ENCODE data around the gene PHETA1. TPM values are rescaled to one million over a fixed set of nuclear protein-coding genes. Genes with fewer than 3 reads are reported as not detected.
"Not testable (repeated sequence)": the region's sequence is repeated elsewhere in the genome, so short reads cannot be mapped to it uniquely, and the experiment has no call there.

Gene PHETA1
- total RNA-seq, 1 donor from 2014 or later, result 18.2 TPM

DNA sequence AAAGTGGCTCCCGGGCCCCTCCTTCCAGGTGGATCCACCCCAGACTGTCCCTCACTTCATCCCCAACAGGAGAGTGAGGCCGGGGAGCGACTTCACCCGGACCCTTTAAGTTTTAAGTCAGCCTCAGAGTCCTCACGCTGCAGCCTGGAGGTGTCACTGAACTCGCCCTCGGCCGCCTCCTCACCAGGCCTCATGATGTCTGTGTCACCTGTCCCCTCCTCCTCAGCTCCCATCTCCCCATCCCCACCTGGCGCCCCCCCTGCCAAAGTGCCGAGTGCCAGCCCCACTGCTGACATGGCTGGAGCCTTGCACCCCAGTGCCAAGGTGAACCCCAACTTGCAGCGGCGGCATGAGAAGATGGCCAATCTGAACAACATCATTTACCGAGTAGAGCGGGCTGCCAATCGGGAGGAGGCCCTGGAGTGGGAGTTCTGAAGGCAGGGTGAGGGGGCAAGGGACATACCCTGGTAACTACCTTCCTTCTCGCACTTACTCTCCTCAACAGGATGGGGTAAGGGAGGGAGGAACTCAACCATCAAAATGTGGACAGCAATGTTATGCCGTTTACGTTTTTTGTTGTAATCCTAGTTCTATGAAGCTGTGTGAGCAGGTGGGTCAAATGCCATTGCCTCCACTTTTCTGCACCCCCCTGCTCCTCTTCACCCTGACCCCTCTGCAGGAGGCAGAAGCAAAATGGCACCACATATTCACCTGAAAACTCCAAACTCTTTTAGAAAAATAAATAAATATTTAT lies 20.8 kb downstream of the PHETA1 start:
- Mint-ChIP-seq H3K27me3 (ENCODE audit: low read depth) (no peaks in the 10 kb centered on the region), H3K36me3 (peaks cover 29% of the 10 kb centered on the region), H3K9me3 (peaks cover 16% of the 10 kb centered on the region), H3K4me3 (no peak overlapping the region), H3K27ac (no peak overlapping the region), H3K4me1 (no peaks in the 10 kb centered on the region)
- DNase-seq (ENCODE audit: low spot score in 2 of 2, unreplicated experiment in 2 of 2), result no peak
- TF ChIP-seq CTCF (IDR thresholded peaks at IDR 0.05; ENCODE audit: unreplicated experiment), result no peak

DNA sequence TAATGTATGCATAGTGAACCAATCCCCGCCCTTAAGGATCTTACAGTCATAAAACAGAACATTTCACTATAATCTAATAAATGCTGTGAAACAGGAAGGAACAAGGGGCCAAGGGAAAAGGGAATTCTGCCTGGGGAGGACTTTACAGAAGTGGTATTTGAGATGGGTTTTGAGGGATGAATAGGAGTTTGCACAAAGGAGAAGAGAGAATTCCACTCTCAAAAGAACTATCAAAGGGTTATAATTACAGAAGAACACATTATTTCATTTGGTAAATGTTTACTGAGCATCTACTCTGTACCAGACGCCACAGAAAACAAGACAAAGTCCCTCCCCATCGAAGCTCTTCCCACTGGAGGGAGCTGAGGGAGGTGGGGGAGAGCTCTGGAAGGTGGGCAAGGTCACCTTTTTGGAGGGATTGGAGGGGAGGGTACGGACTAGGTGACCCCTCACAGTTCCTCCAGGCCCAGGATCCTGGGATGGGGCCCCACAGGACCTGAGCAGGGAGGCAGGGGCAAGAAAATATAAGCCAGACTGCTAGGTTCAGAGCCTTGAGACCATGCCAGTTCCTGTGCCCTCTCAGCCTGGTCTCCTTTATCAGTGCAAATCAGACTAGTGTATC lies 24.5 kb downstream of the PHETA1 start:
- no peak for DNase-seq (ENCODE audit: low spot score in 2 of 2, unreplicated experiment in 2 of 2)
- H3K4me3 Mint-ChIP-seq, result no peak overlapping the region
- peaks cover 12% of the 10 kb centered on the region for H3K9me3 Mint-ChIP-seq
- H3K27ac Mint-ChIP-seq, result no peak overlapping the region
- peaks cover 27% of the 10 kb centered on the region for H3K36me3 Mint-ChIP-seq
- no peaks in the 10 kb centered on the region for H3K27me3 Mint-ChIP-seq (ENCODE audit: low read depth)
- no peak for TF ChIP-seq CTCF (IDR thresholded peaks at IDR 0.05; ENCODE audit: unreplicated experiment)
- no peaks in the 10 kb centered on the region for H3K4me1 Mint-ChIP-seq

- DNase-seq (ENCODE audit: low spot score in 2 of 2, unreplicated experiment in 2 of 2), result no peak
- no peak for TF ChIP-seq CTCF (IDR thresholded peaks at IDR 0.05; ENCODE audit: unreplicated experiment)
- Mint-ChIP-seq H3K27ac (no peak overlapping the region), H3K9me3 (peaks cover 4% of the 10 kb centered on the region), H3K4me1 (no peaks in the 10 kb centered on the region), H3K27me3 (ENCODE audit: low read depth) (no peaks in the 10 kb centered on the region), H3K4me3 (no peak overlapping the region), H3K36me3 (peaks cover 21% of the 10 kb centered on the region)
Observed at GRCh38 chr12:111343181-111343580, 25.7 kb downstream of the PHETA1 start.

DNA sequence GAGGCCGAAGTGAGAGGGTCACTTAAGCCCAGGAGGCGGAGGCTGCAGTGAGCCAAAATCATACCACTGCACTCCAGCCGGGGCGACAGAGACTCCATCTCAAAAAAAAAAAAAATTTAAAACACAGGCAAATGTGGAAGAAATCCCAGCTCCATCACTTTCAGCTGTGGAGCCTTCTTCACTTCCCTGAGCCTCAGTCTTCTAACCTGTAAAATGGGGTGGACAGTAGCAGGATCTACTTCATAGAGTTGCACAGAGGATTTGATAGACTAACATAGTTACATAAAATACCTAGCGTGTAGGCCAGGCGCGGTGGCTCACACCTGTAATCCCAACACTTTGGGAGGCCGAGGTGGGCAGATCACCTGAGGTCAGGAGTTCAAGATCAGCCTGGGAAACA lies 26.5 kb downstream of the PHETA1 start:
- peaks cover 24% of the 10 kb centered on the region for H3K36me3 Mint-ChIP-seq
- H3K9me3 Mint-ChIP-seq, result peaks cover 4% of the 10 kb centered on the region
- no peaks in the 10 kb centered on the region for H3K4me1 Mint-ChIP-seq
- DNase-seq (ENCODE audit: low spot score in 2 of 2, unreplicated experiment in 2 of 2), result no peak
- H3K4me3 Mint-ChIP-seq, result no peak overlapping the region
- H3K27ac Mint-ChIP-seq, result no peak overlapping the region
- TF ChIP-seq CTCF (IDR thresholded peaks at IDR 0.05; ENCODE audit: unreplicated experiment), result no peak
- no peaks in the 10 kb centered on the region for H3K27me3 Mint-ChIP-seq (ENCODE audit: low read depth)

DNA sequence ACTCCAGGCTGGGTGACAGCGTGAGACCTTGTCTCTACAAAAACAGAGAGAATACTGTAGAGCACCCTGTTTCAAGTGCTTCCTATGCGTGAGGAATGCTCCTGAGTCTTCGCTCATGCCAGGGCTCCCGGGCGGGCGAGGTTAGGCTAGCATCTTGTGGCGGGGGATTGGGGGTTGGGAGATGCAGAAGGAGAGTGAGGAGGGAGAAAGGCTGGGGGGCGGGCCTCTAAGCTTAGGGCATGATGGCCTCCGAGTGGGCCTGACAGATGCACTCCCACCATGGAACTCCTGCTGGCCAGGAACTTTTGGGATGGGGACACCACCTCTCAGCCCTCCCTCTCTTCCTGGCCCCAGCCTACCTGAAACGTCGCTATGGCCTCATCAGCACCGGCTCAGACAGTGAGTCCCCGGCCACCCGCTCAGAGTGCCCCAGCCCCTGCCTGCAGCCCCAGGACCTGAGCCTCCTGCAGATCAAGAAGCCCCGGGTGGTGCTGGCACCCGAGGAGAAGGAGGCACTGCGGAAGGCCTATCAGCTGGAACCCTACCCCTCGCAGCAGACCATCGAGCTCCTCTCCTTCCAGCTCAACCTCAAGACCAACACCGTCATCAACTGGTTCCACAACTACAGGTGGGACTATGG lies 27.3 kb downstream of the PHETA1 start:
- H3K36me3 Mint-ChIP-seq, result peaks cover 21% of the 10 kb centered on the region
- H3K4me3 Mint-ChIP-seq, result no peak overlapping the region
- no peak for DNase-seq (ENCODE audit: low spot score in 2 of 2, unreplicated experiment in 2 of 2)
- no peaks in the 10 kb centered on the region for H3K9me3 Mint-ChIP-seq
- no peak for TF ChIP-seq CTCF (IDR thresholded peaks at IDR 0.05; ENCODE audit: unreplicated experiment)
- H3K4me1 Mint-ChIP-seq, result no peaks in the 10 kb centered on the region
- H3K27me3 Mint-ChIP-seq (ENCODE audit: low read depth), result no peaks in the 10 kb centered on the region
- H3K27ac Mint-ChIP-seq, result no peak overlapping the region

DNA sequence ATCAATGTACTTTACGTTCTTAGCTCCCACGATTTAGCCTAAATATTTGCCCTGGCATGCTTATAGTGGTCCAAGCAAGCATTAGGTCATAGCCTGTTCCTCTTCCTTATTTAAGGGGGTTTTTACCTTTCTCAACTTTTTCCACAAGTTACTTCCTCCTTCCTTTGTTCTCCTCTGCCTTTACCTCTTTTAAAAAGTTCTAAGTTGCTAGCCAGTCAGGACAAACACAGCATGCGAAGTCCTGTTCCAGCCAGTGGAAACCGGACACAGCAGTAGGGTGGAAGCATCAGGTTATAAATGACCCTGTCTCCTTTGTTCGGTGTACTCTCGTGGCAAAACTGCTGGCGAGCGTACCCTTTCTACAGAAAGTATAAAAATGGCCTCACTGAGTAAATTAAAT lies 28.2 kb downstream of the PHETA1 start:
- peaks cover 21% of the 10 kb centered on the region for H3K36me3 Mint-ChIP-seq
- H3K4me3 Mint-ChIP-seq; H3K27ac Mint-ChIP-seq; H3K4me1 Mint-ChIP-seq; H3K27me3 Mint-ChIP-seq (ENCODE audit: low read depth); H3K9me3 Mint-ChIP-seq; DNase-seq (ENCODE audit: low spot score in 2 of 2, unreplicated experiment in 2 of 2): not testable (repeated sequence)

All from mesothelial cell of epicardium (in vitro differentiated cells).